Stomach (tissue), 9 donors: ENCODE measurements around the gene CMIP. TPM values are rescaled to one million over a fixed set of nuclear protein-coding genes. Genes with fewer than 3 reads are reported as not detected.

Experiments used
- DNase-seq, 2 donors: peaks; one replicate each; pipeline versions ENCODE4 v3.0.0 to v3.0.0-alpha.2; 2013 to 2019
- H3K27ac ChIP-seq, 5 donors: fragments of 200-600 bp in 4 of 5; sonication (generic) in 4 of 5; one replicate each; pipeline ENCODE4 v1.5.1; 2013 to 2019; ENCODE audit warnings: mild to moderate bottlenecking in 1 of 5, moderate library complexity in 1 of 5
- H3K27me3 ChIP-seq, 3 donors: fragments of 200-600 bp; sonication (generic); one replicate each; pipeline ENCODE4 v1.5.1; 2017 to 2019; ENCODE audit warnings: mixed run types in 1 of 3
- H3K36me3 ChIP-seq, 4 donors: fragments of 200-600 bp; sonication (generic); 1 replicate in 3 of 4; 2 replicates in 1 of 4; pipeline ENCODE4 v1.5.1; 2016 to 2019
- H3K4me1 ChIP-seq, 4 donors: fragments of 200-600 bp; sonication (generic); one replicate each; pipeline ENCODE4 v1.5.1; 2016 to 2019
- H3K4me3 ChIP-seq, 4 donors: fragments of 200-600 bp; sonication (generic) in 3 of 4; one replicate each; pipeline ENCODE4 v1.5.1; 2016 to 2019; ENCODE audit warnings: mild to moderate bottlenecking in 1 of 4
- H3K9me3 ChIP-seq, 4 donors: fragments of 200-600 bp; sonication (generic); one replicate each; pipeline ENCODE4 v1.5.1; 2016 to 2019
- EP300 ChIP-seq: sonication (generic); formaldehyde crosslinking; IDR thresholded peaks from one replicate; pipeline ENCODE4 v1.6.1; 2017; ENCODE audit warnings: antibody characterized with exemption
- POLR2A ChIP-seq, 4 donors: fragments of 450-650 bp; IDR thresholded peaks; one replicate each; pipeline ENCODE4 v1.6.1; 2016; ENCODE audit warnings: antibody characterized with exemption in 4 of 4, control low read depth in 2 of 4, mild to moderate bottlenecking in 1 of 4, moderate library complexity in 1 of 4
- POLR2AphosphoS5 ChIP-seq, 3 donors: sonication (generic); formaldehyde crosslinking; IDR thresholded peaks; one replicate each; pipeline ENCODE4 v1.6.1; 2016; ENCODE audit warnings: antibody characterized with exemption in 3 of 3
- WGBS, 5 donors: extraction: QIAGEN DNeasy Blood & Tissue Kit in 3 of 5; methylation state at CpG; one replicate each; pipeline versions ENCODE4 v1.1.5 to v1.1.7; 2013 to 2018; 5-methylcytosine and 5-hydroxymethylcytosine counted together
- intact Hi-C: fragments of 100-400 bp; cut with DNase I; formaldehyde crosslinking; loops from one replicate; pipeline ENCODE4 v1.15.1; 2023; ENCODE audit warnings: low total_unique reads
- polyA plus RNA-seq, 3 donors: library from polyadenylated mRNA; stranded (reverse); fragments of 200-250 nt; gene quantifications; one replicate each; pipeline ENCODE4 v1.2.3, GENCODE V29; 2013
- total RNA-seq, 5 donors: library from RNA; depleted of rRNA; stranded (reverse); fragments of >200 nt; gene quantifications; one replicate each; pipeline versions ENCODE4 v1.1.0 to v1.2.3, GENCODE V29; 2014 to 2016
- TF ChIP-seq, protein P1 (sequence below), 7 experiments: fragments of 450-650 bp in 4 of 7; fragments of 200-600 bp in 3 of 7; sonication (generic) in 3 of 7; IDR thresholded peaks; one replicate each; pipeline ENCODE4 v1.5.1; 2016 to 2019; ENCODE audit warnings: antibody characterized with exemption in 7 of 7, control low read depth in 2 of 7, mild to moderate bottlenecking in 1 of 7
- donor health status: healthy with polysubstance abuse.
- donor health status: Bipolar disorder and iron deficiency.
- donor health status: healthy.

The CMIP gene
- total and polyA plus RNA-seq, 8 donors, result 11.1 to 71.0 (median 31.2) TPM

DNA sequence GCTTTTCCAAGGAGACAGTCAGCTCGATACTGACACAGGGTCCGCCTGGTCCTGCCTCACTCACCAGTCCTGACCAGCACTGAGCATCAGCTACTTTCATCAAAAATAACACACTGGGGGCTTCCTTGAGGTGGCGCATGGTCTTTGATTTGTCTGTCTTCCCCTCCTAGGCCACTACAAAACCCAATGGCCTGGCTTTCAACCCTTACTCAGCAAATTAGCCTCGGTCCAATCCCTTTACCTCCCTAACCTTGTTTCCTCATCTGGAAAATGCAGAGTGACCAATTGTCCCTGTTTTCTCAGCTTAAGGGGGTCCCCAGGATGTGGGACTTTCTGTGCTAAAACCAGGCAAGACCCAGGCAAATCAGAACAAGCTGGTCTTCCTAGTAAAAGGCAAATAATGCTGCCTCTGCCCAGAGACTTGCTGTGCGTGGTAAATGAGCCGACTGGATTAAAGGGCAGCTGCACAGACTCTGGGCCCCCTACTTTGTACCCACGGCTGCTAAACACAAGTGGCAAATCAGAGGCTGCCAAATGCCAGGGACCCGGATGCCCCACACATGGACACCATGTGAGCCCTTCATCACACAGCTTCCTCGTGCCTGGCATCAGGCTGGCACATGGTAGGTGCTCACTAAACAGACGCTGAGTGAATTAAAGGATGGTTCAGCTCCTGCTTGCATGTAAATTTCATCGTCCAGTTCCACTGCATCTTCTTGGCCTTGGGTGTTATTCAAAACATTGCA is 31.2 kb upstream of the CMIP start:
- intact Hi-C loops, result no loop called here
- TF ChIP-seq, protein P1, sequence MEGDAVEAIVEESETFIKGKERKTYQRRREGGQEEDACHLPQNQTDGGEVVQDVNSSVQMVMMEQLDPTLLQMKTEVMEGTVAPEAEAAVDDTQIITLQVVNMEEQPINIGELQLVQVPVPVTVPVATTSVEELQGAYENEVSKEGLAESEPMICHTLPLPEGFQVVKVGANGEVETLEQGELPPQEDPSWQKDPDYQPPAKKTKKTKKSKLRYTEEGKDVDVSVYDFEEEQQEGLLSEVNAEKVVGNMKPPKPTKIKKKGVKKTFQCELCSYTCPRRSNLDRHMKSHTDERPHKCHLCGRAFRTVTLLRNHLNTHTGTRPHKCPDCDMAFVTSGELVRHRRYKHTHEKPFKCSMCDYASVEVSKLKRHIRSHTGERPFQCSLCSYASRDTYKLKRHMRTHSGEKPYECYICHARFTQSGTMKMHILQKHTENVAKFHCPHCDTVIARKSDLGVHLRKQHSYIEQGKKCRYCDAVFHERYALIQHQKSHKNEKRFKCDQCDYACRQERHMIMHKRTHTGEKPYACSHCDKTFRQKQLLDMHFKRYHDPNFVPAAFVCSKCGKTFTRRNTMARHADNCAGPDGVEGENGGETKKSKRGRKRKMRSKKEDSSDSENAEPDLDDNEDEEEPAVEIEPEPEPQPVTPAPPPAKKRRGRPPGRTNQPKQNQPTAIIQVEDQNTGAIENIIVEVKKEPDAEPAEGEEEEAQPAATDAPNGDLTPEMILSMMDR (IDR thresholded peaks at IDR 0.05), result no peak
- TF ChIP-seq POLR2AphosphoS5 (IDR thresholded peaks at IDR 0.05) (no peak), POLR2A (IDR thresholded peaks at IDR 0.05) (no peak), EP300 (no peak)
- H3K27ac ChIP-seq, result no peak overlapping the region
- no peak overlapping the region for H3K4me3 ChIP-seq
- H3K4me1 ChIP-seq, result peaks cover 0 to 3% (median 0%) of the 10 kb centered on the region in 4 donors
- no peaks in the 10 kb centered on the region for H3K36me3 ChIP-seq
- no peaks in the 10 kb centered on the region for H3K9me3 ChIP-seq
- no peaks in the 10 kb centered on the region for H3K27me3 ChIP-seq
- DNase-seq, result no peak
- WGBS, 5 donors, result 88 to 93% (median 90%) methylated on average over 11 of the region's 11 CpGs

DNA sequence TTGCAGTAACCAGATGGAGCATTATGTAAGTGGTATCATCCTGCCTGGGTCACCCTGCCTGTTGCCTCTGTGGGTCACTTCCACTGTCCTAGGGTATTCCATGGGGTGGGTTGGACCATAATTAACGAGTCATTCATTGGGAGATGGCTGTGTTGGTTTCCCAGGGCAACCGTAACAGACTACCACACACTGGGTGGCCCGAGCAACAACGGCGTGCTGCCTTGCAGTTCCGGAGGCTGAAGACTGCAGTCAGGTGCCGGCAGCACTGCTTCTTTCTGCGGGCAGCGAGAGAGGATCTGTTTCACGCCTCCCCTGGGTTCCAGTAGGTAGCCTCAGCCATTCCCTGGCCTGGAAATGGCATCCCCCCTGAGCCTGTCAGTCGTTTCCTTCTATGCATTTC is 28.9 kb upstream of the CMIP start:
- 79 to 85% (median 82%) methylated on average over 11 of the region's 11 CpGs for WGBS, 5 donors
- no peak for TF ChIP-seq EP300
- no peak for TF ChIP-seq POLR2AphosphoS5 (IDR thresholded peaks at IDR 0.05)
- TF ChIP-seq, protein P1 (IDR thresholded peaks at IDR 0.05), result no peak
- TF ChIP-seq POLR2A (IDR thresholded peaks at IDR 0.05), result no peak
- intact Hi-C loops, result no loop called here

DNA sequence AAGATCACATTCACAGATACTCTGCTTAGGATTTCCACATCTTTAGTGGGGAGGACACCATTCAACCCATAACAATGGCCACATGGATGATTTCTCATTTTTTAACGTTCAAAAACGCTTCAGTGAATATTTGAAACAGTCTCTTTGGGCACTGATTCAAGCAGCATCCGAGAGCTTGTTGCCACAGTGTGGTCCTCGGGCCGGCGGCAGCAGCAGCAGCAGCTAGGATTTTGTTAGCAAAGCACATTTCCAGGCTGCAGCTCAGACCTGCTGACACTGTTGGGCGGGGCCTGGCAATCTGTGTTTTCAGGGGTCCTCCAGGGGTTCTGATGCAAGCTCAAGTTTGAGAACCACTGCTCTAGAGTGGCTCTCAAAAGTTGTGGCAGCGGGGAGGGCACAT is 27.9 kb upstream of the CMIP start:
- Histone ChIP-seq H3K4me3 (no peak overlapping the region), H3K36me3 (no peaks in the 10 kb centered on the region), H3K9me3 (no peaks in the 10 kb centered on the region), H3K27me3 (no peaks in the 10 kb centered on the region), H3K27ac (no peak overlapping the region), H3K4me1 (no peaks in the 10 kb centered on the region)
- no peak for DNase-seq
- intact Hi-C loops, result no loop called here
- TF ChIP-seq, protein P1 (IDR thresholded peaks at IDR 0.05), result no peak
- TF ChIP-seq POLR2A (IDR thresholded peaks at IDR 0.05) (no peak), POLR2AphosphoS5 (IDR thresholded peaks at IDR 0.05) (no peak), EP300 (no peak)
- WGBS, 5 donors, result 85 to 90% (median 87%) methylated on average over 8 of the region's 8 CpGs

More for the DNA sequence above, 28.9 kb upstream of the CMIP start:
- Histone ChIP-seq H3K4me1 (peaks cover 0 to 2% (median 0%) of the 10 kb centered on the region in 4 donors), H3K9me3 (no peaks in the 10 kb centered on the region), H3K4me3 (no peak overlapping the region), H3K36me3 (no peaks in the 10 kb centered on the region), H3K27ac (no peak overlapping the region), H3K27me3 (no peaks in the 10 kb centered on the region)
- peak in 1 of 2 donors; percentile 50 for DNase-seq

DNA sequence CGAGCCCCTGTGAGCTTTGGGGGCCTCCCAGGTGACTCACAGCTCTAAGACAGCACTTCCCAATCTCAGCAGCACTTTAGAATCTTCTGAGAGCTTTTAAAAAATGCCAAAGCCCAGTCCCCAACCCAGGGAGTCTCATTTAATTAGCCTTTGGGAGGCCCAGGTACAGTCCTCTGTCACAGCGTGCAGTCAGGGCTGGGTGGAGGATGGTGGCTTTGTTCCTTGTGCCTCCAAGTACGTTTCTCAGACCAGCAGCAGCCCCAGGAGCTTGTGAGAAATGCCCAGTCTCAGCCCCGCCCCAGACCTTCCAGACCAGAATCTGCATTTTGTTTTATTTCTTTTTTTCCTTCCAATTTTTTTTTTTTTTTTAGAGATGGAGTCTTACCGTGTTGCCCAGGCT is 27.4 kb upstream of the CMIP start:
- no peaks in the 10 kb centered on the region for H3K27me3 ChIP-seq
- TF ChIP-seq POLR2AphosphoS5 (IDR thresholded peaks at IDR 0.05), result no peak
- no peak for TF ChIP-seq EP300
- TF ChIP-seq, protein P1 (IDR thresholded peaks at IDR 0.05), result no peak
- no peak for TF ChIP-seq POLR2A (IDR thresholded peaks at IDR 0.05)
- DNase-seq, result no peak
- peaks cover 0 to 4% (median 0%) of the 10 kb centered on the region in 4 donors for H3K9me3 ChIP-seq
- no peaks in the 10 kb centered on the region for H3K36me3 ChIP-seq
- 73 to 90% (median 85%) methylated on average over 4 to 5 of the region's 5 CpGs for WGBS, 5 donors
- no peak overlapping the region for H3K27ac ChIP-seq
- intact Hi-C loops, result no loop called here
- H3K4me1 ChIP-seq, result no peaks in the 10 kb centered on the region
- no peak overlapping the region for H3K4me3 ChIP-seq
